Measurements from ENCODE around the gene MED16.

DNA sequence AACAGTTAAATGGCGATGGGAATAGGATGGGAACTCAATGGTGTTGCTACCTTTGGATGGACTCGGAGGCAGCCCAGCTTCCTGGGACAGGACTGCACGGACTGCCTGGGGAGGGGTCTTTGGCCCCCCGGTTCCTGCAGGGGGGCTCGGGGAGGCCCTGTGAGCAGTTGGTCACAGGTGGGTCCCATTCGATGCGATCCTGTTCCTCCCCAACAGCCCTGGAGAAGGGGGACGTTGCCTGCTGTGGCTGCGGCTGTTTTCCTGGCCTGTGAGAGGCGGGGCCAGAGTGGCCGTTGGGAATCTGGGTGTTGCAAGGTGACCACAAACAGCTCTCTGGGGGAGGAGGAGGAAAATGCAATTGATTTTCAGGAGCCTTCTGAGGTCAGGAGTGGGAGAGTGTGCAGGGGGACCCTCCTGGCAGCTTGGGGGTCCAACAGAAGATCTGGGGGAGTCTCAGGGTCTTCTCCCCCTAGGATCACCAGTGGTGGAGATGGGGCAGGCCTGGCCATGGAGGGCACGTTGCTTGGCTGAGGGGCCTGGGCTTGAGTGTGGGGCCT is 69.3 kb downstream of the MED16 start:
- TF ChIP-seq EZH2phosphoT487 (IDR thresholded peaks at IDR 0.05; ENCODE audit: borderline replicate concordance, low read depth, low read length) (no peak), CTCF (conservative IDR thresholded peaks at IDR 0.05; ENCODE audit: low read length) (no peak)
